ENCODE data around the gene NR2C1.
"Not testable (repeated sequence)": the region's sequence is repeated elsewhere in the genome, so short reads cannot be mapped to it uniquely, and the experiment has no call there.

NR2C1 gene

GRCh38 chr12:95002754-95003153 lies 70.7 kb downstream of the NR2C1 start:
- DNase-seq (ENCODE audit: low read depth): no peak

- DNase-seq (ENCODE audit: low read depth): no peak
Measured at GRCh38 chr12:94998326-94998725, 75.1 kb downstream of the NR2C1 start.

- DNase-seq (ENCODE audit: low read depth): no peak
Measured at GRCh38 chr12:94997726-94998125, 75.7 kb downstream of the NR2C1 start.

- DNase-seq (ENCODE audit: low read depth): no peak
Measured at GRCh38 chr12:94997061-94997460, 76.4 kb downstream of the NR2C1 start.

GRCh38 chr12:94994312-94994711 lies 79.1 kb downstream of the NR2C1 start:
- DNase-seq (ENCODE audit: low read depth): peak; percentile 76

- DNase-seq (ENCODE audit: low read depth): not testable (repeated sequence)
Measured at GRCh38 chr12:94993855-94994254, 79.6 kb downstream of the NR2C1 start.

- no peak for DNase-seq (ENCODE audit: low read depth)
Measured at GRCh38 chr12:94990222-94990621, 83.2 kb downstream of the NR2C1 start.

GRCh38 chr12:94988471-94988870 lies 84.9 kb downstream of the NR2C1 start:
- no peak for DNase-seq (ENCODE audit: low read depth)

GRCh38 chr12:94987801-94988200 lies 85.6 kb downstream of the NR2C1 start:
- peak; percentile 26 for DNase-seq (ENCODE audit: low read depth)

- DNase-seq (ENCODE audit: low read depth): no peak
Measured at GRCh38 chr12:94987076-94987669, 86.2 kb downstream of the NR2C1 start.

GRCh38 chr12:94985099-94985498 lies 88.3 kb downstream of the NR2C1 start:
- DNase-seq (ENCODE audit: low read depth): not testable (repeated sequence)

GRCh38 chr12:94983321-94983720 lies 90.1 kb downstream of the NR2C1 start:
- no peak for DNase-seq (ENCODE audit: low read depth)

GRCh38 chr12:94982456-94982855 lies 91.0 kb downstream of the NR2C1 start:
- no peak for DNase-seq (ENCODE audit: low read depth)

- peak; percentile 23 for DNase-seq (ENCODE audit: low read depth)
Measured at GRCh38 chr12:94980577-94980976, 92.8 kb downstream of the NR2C1 start.

GRCh38 chr12:94979941-94980340 lies 93.5 kb downstream of the NR2C1 start:
- DNase-seq (ENCODE audit: low read depth): no peak

GRCh38 chr12:94977766-94978468 lies 95.5 kb downstream of the NR2C1 start:
- no peak for DNase-seq (ENCODE audit: low read depth)

GRCh38 chr12:94973221-94973620 lies 100.2 kb downstream of the NR2C1 start:
- DNase-seq (ENCODE audit: low read depth): no peak

- DNase-seq (ENCODE audit: low read depth): no peak
Measured at GRCh38 chr12:94972795-94973194, 100.6 kb downstream of the NR2C1 start.

- no peak for DNase-seq (ENCODE audit: low read depth)
Measured at GRCh38 chr12:94971923-94972322, 101.5 kb downstream of the NR2C1 start.

GRCh38 chr12:94970560-94970959 lies 102.9 kb downstream of the NR2C1 start:
- DNase-seq (ENCODE audit: low read depth): no peak

Measured in EH (cell line).